GM12891 (cell line): Measurements from ENCODE around the gene IL22RA1.

Experiments
- PAX5 ChIP-seq: IDR thresholded peaks from 2 replicates; pipeline ENCODE4 v1.6.1; 2011; ENCODE audit warnings: low read length, moderate library complexity, mild to moderate bottlenecking; ENCODE audit not compliant: insufficient read depth, severe bottlenecking
- POLR2A ChIP-seq: IDR thresholded peaks from 2 replicates; pipeline ENCODE4 v1.6.1; 2011; ENCODE audit warnings: low read depth, low read length, control low read depth
- POLR2AphosphoS5 ChIP-seq: IDR thresholded peaks from 2 replicates; pipeline ENCODE4 v1.6.1; 2011; ENCODE audit warnings: low read depth, low read length, control low read depth
- POU2F2 ChIP-seq: IDR thresholded peaks from 2 replicates; pipeline ENCODE4 v1.6.1; 2011; ENCODE audit warnings: low read depth, mild to moderate bottlenecking, control low read depth, low read length, moderate library complexity
- SPI1 ChIP-seq: IDR thresholded peaks from 2 replicates; pipeline ENCODE4 v1.6.1; 2011; ENCODE audit warnings: low read depth, low read length, control low read depth
- TAF1 ChIP-seq: IDR thresholded peaks from 2 replicates; pipeline ENCODE4 v1.6.1; 2011; ENCODE audit warnings: low read depth, low read length, control low read depth

GRCh38 chr1:24119859-24120756 lies 22.8 kb downstream of the IL22RA1 start:
- TF ChIP-seq POLR2A (no peak), TAF1 (no peak), POLR2AphosphoS5 (no peak), POU2F2 (no peak), PAX5 (no peak), SPI1 (no peak)
